H1 (cell line): Measurements from ENCODE around the gene RNF128.

Experiments
- BRCA1 ChIP-seq: IDR thresholded peaks from 2 replicates; pipeline ENCODE4 v1.6.1; 2012; ENCODE audit warnings: low read depth, low read length, improper control_type of control experiment
- TF ChIP-seq, protein P1 (sequence below), 3 experiments: IDR thresholded peaks; 1 replicate in 2 of 3; 2 replicates in 1 of 3; pipeline versions ENCODE4 v1.5.1 to v1.6.1; 2011; ENCODE audit warnings: low read length in 3 of 3, mild to moderate bottlenecking in 3 of 3, inconsistent platforms in 2 of 3, low read depth in 1 of 3, moderate library complexity in 1 of 3; ENCODE audit not compliant: insufficient read depth in 1 of 3; ENCODE audit errors: control extremely low read depth in 1 of 3

- TF ChIP-seq, protein P1, sequence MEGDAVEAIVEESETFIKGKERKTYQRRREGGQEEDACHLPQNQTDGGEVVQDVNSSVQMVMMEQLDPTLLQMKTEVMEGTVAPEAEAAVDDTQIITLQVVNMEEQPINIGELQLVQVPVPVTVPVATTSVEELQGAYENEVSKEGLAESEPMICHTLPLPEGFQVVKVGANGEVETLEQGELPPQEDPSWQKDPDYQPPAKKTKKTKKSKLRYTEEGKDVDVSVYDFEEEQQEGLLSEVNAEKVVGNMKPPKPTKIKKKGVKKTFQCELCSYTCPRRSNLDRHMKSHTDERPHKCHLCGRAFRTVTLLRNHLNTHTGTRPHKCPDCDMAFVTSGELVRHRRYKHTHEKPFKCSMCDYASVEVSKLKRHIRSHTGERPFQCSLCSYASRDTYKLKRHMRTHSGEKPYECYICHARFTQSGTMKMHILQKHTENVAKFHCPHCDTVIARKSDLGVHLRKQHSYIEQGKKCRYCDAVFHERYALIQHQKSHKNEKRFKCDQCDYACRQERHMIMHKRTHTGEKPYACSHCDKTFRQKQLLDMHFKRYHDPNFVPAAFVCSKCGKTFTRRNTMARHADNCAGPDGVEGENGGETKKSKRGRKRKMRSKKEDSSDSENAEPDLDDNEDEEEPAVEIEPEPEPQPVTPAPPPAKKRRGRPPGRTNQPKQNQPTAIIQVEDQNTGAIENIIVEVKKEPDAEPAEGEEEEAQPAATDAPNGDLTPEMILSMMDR (IDR thresholded peaks at IDR 0.05; ENCODE audit: control extremely low read depth in 1 of 3, insufficient read depth in 1 of 3, low read depth in 1 of 3, low read length in 3 of 3): no peak
- no peak for TF ChIP-seq BRCA1
Observed at GRCh38 chrX:106728337-106728736, 1.8 kb downstream of the RNF128 start.
